B cell (primary cell): ENCODE data around the gene FAXC. TPM values are rescaled to one million over a fixed set of nuclear protein-coding genes. Genes with fewer than 3 reads are reported as not detected.
"Not testable (repeated sequence)": the region's sequence is repeated elsewhere in the genome, so short reads cannot be mapped to it uniquely, and the experiment has no call there.

ENCODE experiments used
- ATAC-seq: fragments of 200-7000 bp; cut with Tn5 transposase; one replicate; pipeline ENCODE4 v1.10.0; 2021; ENCODE audit warnings: low read depth, mild to moderate bottlenecking, moderate number of reproducible peaks, moderate library complexity
- CTCF ChIA-PET: fragments of 350-600 bp; sonication (Branson Sonifier 250); formaldehyde crosslinking; loops from one replicate; lab custom pipeline; 2021; ENCODE audit warnings: antibody characterized with exemption, inconsistent platforms; lab: Charles Lee
- POLR2A ChIA-PET: fragments of 350-600 bp; sonication (Branson Sonifier 250); formaldehyde crosslinking; loops from one replicate; lab custom pipeline; 2021; ENCODE audit warnings: antibody characterized with exemption; lab: Charles Lee
- DNase-seq: peaks from one replicate; pipeline ENCODE4 v3.0.0; 2013
- H2AFZ ChIP-seq: 2 replicates; pipeline ENCODE4 v1.6.1; 2012; ENCODE audit warnings: mild to moderate bottlenecking, low read depth, low read length; ENCODE audit not compliant: insufficient read depth, poor library complexity, severe bottlenecking
- H3K27ac ChIP-seq, 2 donors: 1 replicate in 1 of 2; 2 replicates in 1 of 2; pipeline ENCODE4 v1.5.1; 2012 to 2013; ENCODE audit warnings: low read length in 2 of 2, mild to moderate bottlenecking in 2 of 2, moderate library complexity in 1 of 2
- H3K27me3 ChIP-seq, 4 experiments: fragments of 200-600 bp in 1 of 4; sonication (generic) in 1 of 4; replicated peaks in 1 of 4; 1 replicate in 2 of 4; 2 replicates in 2 of 4; pipeline versions ENCODE4 v1.6.1 to v1.7.0; 2013 to 2016; ENCODE audit warnings: low read length in 3 of 4, mild to moderate bottlenecking in 2 of 4, mixed read lengths in 1 of 4, moderate library complexity in 1 of 4; ENCODE audit not compliant: insufficient read depth in 4 of 4, control insufficient read depth in 3 of 4; ENCODE audit errors: control extremely low read depth in 1 of 4
- H3K36me3 ChIP-seq, 2 experiments: replicated peaks in 1 of 2; 1 replicate in 1 of 2; 2 replicates in 1 of 2; pipeline versions ENCODE4 v1.6.1 to v1.7.1; 2013; ENCODE audit warnings: low read length in 1 of 2; ENCODE audit not compliant: insufficient read depth in 2 of 2, control insufficient read depth in 1 of 2; ENCODE audit errors: control extremely low read depth in 1 of 2, extremely low read depth in 1 of 2
- H3K4me1 ChIP-seq, 2 donors: fragments of 200-600 bp in 1 of 2; sonication (generic) in 1 of 2; 1 replicate in 1 of 2; 2 replicates in 1 of 2; pipeline versions ENCODE4 v1.5.1 to v1.6.1; 2013 to 2017; ENCODE audit warnings: low read length in 2 of 2; ENCODE audit not compliant: control insufficient read depth in 2 of 2, insufficient read depth in 2 of 2
- H3K4me2 ChIP-seq: replicated peaks from 2 replicates; pipeline ENCODE3; 2012; ENCODE audit warnings: mild to moderate bottlenecking, low read depth, low read length; ENCODE audit not compliant: poor library complexity, severe bottlenecking
- H3K4me3 ChIP-seq, 5 experiments: fragments of 200-600 bp in 1 of 5; sonication (generic) in 1 of 5; 1 replicate in 3 of 5; 2 replicates in 2 of 5; pipeline versions ENCODE4 v1.5.1 to v1.7.0; 2011 to 2016; ENCODE audit warnings: low read length in 4 of 5, mild to moderate bottlenecking in 4 of 5, low read depth in 2 of 5, control low read depth in 1 of 5, moderate library complexity in 1 of 5; ENCODE audit not compliant: insufficient read depth in 1 of 5; ENCODE audit errors: control extremely low read depth in 1 of 5, extremely low read depth in 1 of 5
- H3K79me2 ChIP-seq: fragments of 200-600 bp; sonication (generic); one replicate; pipeline ENCODE4 v1.6.0; 2016; ENCODE audit warnings: low read length; ENCODE audit not compliant: control insufficient read depth, insufficient read depth
- H3K9ac ChIP-seq: fragments of 200-600 bp; sonication (generic); 2 replicates; pipeline ENCODE4 v1.6.1; 2017; ENCODE audit warnings: mild to moderate bottlenecking, low read length, moderate library complexity
- H3K9me3 ChIP-seq, 3 donors: one replicate each; pipeline versions ENCODE4 v1.6.1 to v1.7.1; 2013; ENCODE audit warnings: low read length in 2 of 3; ENCODE audit not compliant: control insufficient read depth in 2 of 3, insufficient read depth in 1 of 3; ENCODE audit errors: control extremely low read depth in 1 of 3
- H4K20me1 ChIP-seq: 2 replicates; pipeline ENCODE4 v1.6.0; 2012; ENCODE audit warnings: mild to moderate bottlenecking, low read length; ENCODE audit not compliant: insufficient read depth, control insufficient read depth, poor library complexity, severe bottlenecking
- H3K27ac Mint-ChIP-seq: one replicate; pipeline ENCODE4 v1.8.0; 2021; ENCODE audit warnings: mixed read lengths
- H3K27me3 Mint-ChIP-seq: one replicate; pipeline ENCODE4 v1.8.0; 2021; ENCODE audit warnings: mixed read lengths
- H3K4me1 Mint-ChIP-seq: one replicate; pipeline ENCODE4 v1.8.0; 2021; ENCODE audit warnings: mixed read lengths
- H3K4me3 Mint-ChIP-seq: one replicate; pipeline ENCODE4 v1.8.0; 2021; ENCODE audit warnings: mixed read lengths
- H3K9me3 Mint-ChIP-seq: one replicate; pipeline ENCODE4 v1.8.0; 2022; ENCODE audit warnings: mixed read lengths; ENCODE audit not compliant: insufficient read depth
- EZH2 ChIP-seq: IDR thresholded peaks from 2 replicates; pipeline ENCODE4 v1.6.1; 2012; ENCODE audit warnings: borderline replicate concordance, low read depth, mild to moderate bottlenecking, moderate library complexity, low read length; ENCODE audit not compliant: insufficient read depth, poor library complexity, severe bottlenecking
- WGBS: methylation state at CpG from one replicate; pipeline ENCODE4 v1.1.5; 2013; ENCODE audit warnings: missing lambda C conversion rate; ENCODE audit not compliant: insufficient coverage; 5-methylcytosine and 5-hydroxymethylcytosine counted together
- intact Hi-C: fragments of 100-400 bp; cut with micrococcal nuclease; formaldehyde crosslinking; loops from one replicate; pipeline ENCODE4 v1.10.0; 2022
- polyA plus RNA-seq: library from polyadenylated mRNA; depleted of rRNA; stranded (reverse); fragments of >200 nt; gene quantifications from 2 replicates; pipeline ENCODE4 v1.2.3, GENCODE V29; 2012
- total RNA-seq, 2 donors: library from RNA; stranded (reverse); fragments of 120-200 nt in 1 of 2; gene quantifications; 1 replicate in 1 of 2; 2 replicates in 1 of 2; pipeline versions ENCODE4 v1.2.3 to v1.2.4, GENCODE V29; 2013 to 2022
- TF ChIP-seq, protein P1 (sequence below): fragments of 200-600 bp; IDR thresholded peaks from one replicate; pipeline ENCODE4 v1.8.0; 2022; ENCODE audit warnings: antibody characterized with exemption, mild to moderate bottlenecking

The FAXC gene
- total and polyA plus RNA-seq, 2 donors (not counting 1 experiment from before 2014, with no cell fraction given), result not detected

DNA sequence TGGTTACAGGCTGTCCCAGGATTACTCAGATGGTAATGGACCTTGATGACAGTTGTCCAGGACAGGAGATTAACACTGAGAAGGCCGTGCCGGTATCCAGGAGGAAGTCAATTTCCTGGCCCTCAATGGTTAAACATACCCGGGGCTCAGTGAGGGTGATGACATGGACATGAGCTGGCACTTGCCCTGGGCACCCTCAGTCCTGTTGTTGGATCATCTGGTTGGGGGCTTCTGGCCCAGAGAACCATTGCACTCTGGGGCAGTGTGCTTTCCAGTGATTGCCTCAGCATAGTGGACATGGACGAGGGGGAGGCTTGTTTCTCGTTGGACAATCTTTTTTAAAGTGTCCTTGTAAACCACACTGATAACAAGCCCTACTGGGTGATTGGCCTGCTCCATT lies 84.0 kb downstream of the FAXC start:
- CTCF ChIA-PET, POLR2A ChIA-PET, H3K27ac Mint-ChIP-seq, H3K27me3 ChIP-seq, DNase-seq, H3K4me1 Mint-ChIP-seq, H4K20me1 ChIP-seq, H3K27me3 Mint-ChIP-seq, H3K9me3 ChIP-seq, H2AFZ ChIP-seq, H3K36me3 ChIP-seq, H3K9ac ChIP-seq, H3K9me3 Mint-ChIP-seq, H3K4me3 ChIP-seq, ATAC-seq, H3K4me2 ChIP-seq, H3K4me3 Mint-ChIP-seq, intact Hi-C loops, H3K27ac ChIP-seq, H3K4me1 ChIP-seq, H3K79me2 ChIP-seq: not testable (repeated sequence)
- 82% methylated on average over 3 of the region's 5 CpGs for WGBS

GRCh38 chr6:99254616-99255550 lies 94.6 kb downstream of the FAXC start:
- DNase-seq (no peak), ATAC-seq (no peak)
- CTCF ChIA-PET, result no interaction called here
- intact Hi-C loops, result no loop called here
- Histone ChIP-seq H3K27ac (no peak overlapping the region), H3K79me2 (no peaks in the 10 kb centered on the region), H3K36me3 (no peaks in the 10 kb centered on the region), H3K4me2 (no peak overlapping the region), H3K4me1 (no peaks in the 10 kb centered on the region), H3K9me3 (no peaks in the 10 kb centered on the region), H3K27me3 (no peaks in the 10 kb centered on the region), H4K20me1 (no peaks in the 10 kb centered on the region), H2AFZ (no peak overlapping the region), H3K4me3 (no peak overlapping the region), H3K9ac (no peak overlapping the region)
- Mint-ChIP-seq H3K27ac (no peak overlapping the region), H3K27me3 (peaks cover 5% of the 10 kb centered on the region), H3K4me3 (no peak overlapping the region), H3K9me3 (no peaks in the 10 kb centered on the region), H3K4me1 (no peaks in the 10 kb centered on the region)
- TF ChIP-seq, protein P1, sequence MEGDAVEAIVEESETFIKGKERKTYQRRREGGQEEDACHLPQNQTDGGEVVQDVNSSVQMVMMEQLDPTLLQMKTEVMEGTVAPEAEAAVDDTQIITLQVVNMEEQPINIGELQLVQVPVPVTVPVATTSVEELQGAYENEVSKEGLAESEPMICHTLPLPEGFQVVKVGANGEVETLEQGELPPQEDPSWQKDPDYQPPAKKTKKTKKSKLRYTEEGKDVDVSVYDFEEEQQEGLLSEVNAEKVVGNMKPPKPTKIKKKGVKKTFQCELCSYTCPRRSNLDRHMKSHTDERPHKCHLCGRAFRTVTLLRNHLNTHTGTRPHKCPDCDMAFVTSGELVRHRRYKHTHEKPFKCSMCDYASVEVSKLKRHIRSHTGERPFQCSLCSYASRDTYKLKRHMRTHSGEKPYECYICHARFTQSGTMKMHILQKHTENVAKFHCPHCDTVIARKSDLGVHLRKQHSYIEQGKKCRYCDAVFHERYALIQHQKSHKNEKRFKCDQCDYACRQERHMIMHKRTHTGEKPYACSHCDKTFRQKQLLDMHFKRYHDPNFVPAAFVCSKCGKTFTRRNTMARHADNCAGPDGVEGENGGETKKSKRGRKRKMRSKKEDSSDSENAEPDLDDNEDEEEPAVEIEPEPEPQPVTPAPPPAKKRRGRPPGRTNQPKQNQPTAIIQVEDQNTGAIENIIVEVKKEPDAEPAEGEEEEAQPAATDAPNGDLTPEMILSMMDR, result no peak
- no peak for TF ChIP-seq EZH2
- 87% methylated on average over 18 of the region's 20 CpGs for WGBS
- POLR2A ChIA-PET, result no interaction called here
